Activated CD8-positive, alpha-beta memory T cell treated with anti-CD3 and anti-CD28 coated beads for 36 hours (primary cell): ENCODE data around the gene PSORS1C1. TPM values are rescaled to one million over a fixed set of nuclear protein-coding genes. Genes with fewer than 3 reads are reported as not detected.
"Not testable (repeated sequence)": the region's sequence is repeated elsewhere in the genome, so short reads cannot be mapped to it uniquely, and the experiment has no call there.

ENCODE experiments used
- CTCF ChIA-PET: fragments of 350-600 bp; sonication (Branson Sonifier 250); formaldehyde crosslinking; loops from one replicate; lab custom pipeline; 2021; ENCODE audit warnings: antibody characterized with exemption; lab: Charles Lee
- POLR2A ChIA-PET: fragments of 350-600 bp; sonication (Branson Sonifier 250); formaldehyde crosslinking; loops from one replicate; lab custom pipeline; 2021; ENCODE audit warnings: antibody characterized with exemption; lab: Charles Lee
- total RNA-seq, 2 experiments: library from RNA; stranded (reverse); gene quantifications; one replicate each; pipeline ENCODE4 v1.2.3, GENCODE V29; 2021

PSORS1C1 gene
- total RNA-seq, 2 experiments from 2014 or later, result not detected

DNA sequence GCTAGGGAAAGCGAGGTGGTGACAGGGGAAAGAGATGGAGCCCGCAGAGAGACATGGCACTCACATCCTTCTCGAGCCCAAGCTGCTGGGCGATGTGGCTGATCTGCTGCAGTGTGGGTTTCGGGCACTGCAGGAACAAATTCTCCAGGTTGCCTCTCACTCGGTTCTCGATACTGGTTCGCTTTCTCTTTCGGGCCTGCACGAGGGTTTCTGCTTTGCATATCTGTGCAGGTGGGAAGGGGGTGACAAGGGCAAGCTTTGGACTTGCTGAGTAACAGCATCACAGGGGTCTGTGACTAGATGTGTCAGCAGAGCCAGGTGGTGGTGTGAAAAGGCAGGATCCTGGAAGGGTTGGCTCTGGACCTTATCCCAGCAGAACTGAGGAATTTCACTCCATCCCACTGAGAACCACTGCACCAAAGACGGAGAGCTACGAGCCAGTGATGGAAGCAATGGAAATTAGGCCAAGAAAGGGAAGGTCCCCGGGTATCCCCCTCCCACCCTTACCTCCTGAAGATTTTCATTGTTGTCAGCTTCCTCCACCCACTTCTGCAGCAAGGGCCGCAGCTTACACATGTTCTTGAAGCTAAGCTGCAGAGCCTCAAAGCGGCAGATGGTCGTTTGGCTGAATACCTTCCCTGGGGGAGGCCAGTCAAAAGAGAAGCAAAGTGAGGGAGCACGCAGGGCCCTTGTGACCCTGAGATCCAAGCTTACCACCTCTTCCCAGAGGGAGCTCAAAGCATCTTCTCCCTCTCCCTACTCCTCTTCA is 50.6 kb downstream of the PSORS1C1 start:
- CTCF ChIA-PET, result not testable (repeated sequence)
- POLR2A ChIA-PET, result interaction anchor here (0.7 kb wide), 1 partner anchor 10 kb away, joined by 3 read pairs; no protein-coding TSS in a partner anchor

DNA sequence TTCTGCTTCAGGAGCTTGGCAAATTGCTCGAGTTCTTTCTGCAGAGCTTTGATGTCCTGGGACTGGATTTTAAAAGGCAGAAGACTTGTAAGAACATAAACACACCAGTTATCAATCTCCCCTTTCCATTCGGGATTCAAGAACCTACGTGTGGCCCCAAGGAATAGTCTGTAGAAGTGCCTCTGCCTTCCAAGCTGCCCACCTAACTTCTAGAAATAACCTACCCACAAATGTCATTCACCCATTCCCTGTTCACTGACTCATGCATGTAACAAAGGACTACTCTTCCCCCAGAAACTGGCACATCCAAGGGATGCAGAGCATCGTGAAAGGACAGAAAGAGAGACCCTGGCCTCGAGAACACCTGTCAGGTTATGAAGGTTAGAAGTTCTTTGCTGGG is 51.4 kb downstream of the PSORS1C1 start:
- ChIA-PET CTCF (interaction anchor here (0.9 kb wide), 1 partner anchor 201 kb away, joined by 3 read pairs; no protein-coding TSS in a partner anchor), POLR2A (interaction anchor here (0.7 kb wide), 1 partner anchor 9 kb away, joined by 3 read pairs; no protein-coding TSS in a partner anchor)

DNA sequence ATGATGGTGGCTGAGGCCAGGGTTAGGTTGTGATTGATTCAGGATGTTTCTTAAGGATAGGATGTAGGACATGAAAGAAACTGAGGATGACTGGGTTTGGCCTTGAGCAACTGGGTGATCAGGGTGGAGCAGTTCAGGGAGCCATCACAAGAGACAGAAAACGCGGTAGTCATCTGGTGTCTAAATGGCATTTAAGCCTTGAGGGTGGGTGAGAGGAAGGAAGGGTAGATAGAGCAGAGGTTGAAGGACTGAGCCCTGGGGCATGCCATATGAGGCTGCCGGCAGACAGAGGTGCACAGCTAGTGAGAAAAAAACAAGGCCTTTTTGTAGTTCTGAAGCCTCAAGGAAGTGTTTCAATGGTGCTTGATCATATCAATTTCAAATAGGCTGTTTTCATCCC is 54.0 kb downstream of the PSORS1C1 start:
- CTCF ChIA-PET, result interaction anchor here (0.8 to 1.6 kb wide), 2 partner anchors 11 to 22 kb away, joined by 3 to 4 read pairs; partner anchors contain the start of genes CCHCR1 and TCF19
- POLR2A ChIA-PET, result no interaction called here

DNA sequence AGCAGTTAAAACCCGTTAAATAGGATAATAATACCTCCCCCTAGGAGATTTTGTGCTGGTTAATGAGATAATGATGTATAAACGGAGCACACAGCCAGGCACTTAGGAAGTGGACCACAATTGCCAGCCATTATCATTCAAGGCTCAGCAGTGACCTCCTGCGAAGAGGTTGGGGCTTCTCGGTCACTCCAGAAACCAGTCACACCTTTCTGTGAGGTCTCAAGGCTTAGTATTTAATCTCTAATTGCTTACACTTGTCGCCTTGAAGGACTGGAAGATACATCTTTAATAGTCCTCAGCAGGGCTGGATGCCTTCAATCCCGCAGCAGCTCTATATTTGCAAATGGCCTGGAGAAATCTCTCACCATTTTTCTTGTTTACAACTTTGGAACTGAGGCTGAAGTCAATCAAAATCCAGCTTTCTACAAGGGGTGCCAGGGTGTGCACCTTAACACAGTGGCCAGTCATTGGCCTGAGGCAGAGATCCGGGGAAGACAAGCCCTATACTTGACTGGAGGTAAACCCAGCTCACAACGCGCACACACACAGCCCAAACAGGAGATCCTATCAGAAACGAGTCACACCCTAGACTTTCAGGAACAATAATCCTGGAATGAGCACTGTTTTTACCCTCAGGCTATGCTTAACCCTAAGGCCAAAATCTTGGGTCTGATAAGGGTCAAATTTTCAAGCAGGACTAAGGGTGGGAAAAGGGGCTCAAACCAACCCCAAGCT is 54.7 kb downstream of the PSORS1C1 start:
- CTCF ChIA-PET, result interaction anchor here (0.8 to 1.6 kb wide), 2 partner anchors 11 to 22 kb away, joined by 3 to 4 read pairs; partner anchors contain the start of genes CCHCR1 and TCF19
- POLR2A ChIA-PET, result no interaction called here

DNA sequence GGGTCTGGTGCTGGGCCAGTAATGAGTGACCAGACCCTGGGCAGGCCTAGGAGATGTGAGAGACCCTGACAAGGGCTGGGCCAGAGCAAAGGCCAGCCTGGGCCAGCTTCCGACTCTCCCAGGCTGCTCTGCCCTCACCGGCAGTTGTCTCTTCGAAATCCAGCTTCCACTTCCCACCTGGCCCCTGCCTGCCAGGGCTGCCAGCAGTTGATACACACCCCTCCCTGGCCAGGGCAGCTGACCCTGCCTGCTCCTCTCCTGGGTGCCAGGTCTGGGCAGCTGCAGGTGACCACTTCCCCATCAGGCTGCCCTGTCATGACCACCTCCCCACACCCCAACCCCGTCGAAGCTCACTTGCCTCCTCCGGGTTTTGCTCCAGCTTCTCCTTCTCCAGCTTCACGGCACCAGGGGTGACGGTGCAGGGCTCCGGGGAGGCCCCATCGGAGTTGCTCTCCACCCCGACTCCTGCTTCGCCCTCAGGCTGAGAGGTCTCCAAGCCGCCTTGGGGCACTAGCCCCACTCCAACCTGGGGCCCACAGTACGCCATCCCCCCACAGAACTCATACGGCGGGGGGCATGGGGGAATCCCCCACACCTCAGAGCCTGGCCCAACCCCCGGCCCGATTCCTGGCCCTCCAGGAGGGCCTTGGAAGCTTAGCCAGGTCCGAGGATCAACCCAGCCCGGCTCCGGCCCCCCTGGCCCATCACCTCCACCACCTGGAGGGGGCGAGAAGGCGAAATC is 55.4 kb downstream of the PSORS1C1 start:
- POLR2A ChIA-PET, result not testable (repeated sequence)
- CTCF ChIA-PET, result interaction anchor here (1.6 kb wide), 1 partner anchor 12 kb away, joined by 4 read pairs; the partner anchor contains the start of genes CCHCR1 and TCF19

DNA sequence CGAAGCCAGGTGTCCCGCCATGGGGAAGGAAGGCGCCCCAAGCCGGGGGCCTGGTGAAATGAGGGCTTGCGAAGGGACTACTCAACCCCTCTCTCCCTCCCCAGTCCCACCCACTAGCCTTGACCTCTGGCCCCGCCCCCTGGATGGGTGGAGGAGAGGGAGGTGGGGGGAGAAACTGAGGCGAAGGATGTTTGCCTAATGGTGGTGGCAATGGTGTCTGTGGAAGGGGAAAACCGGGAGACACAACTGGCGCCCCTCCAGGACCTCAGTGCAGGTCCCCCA is 55.9 kb downstream of the PSORS1C1 start, which contains the start of gene POU5F1:
Gene POU5F1 (minus strand): TSS at position 83 of the 282 bp plus-strand sequence. CDS start 62 bp downstream, at position 21.
- ChIA-PET CTCF (no interaction called here), POLR2A (no interaction called here)

DNA sequence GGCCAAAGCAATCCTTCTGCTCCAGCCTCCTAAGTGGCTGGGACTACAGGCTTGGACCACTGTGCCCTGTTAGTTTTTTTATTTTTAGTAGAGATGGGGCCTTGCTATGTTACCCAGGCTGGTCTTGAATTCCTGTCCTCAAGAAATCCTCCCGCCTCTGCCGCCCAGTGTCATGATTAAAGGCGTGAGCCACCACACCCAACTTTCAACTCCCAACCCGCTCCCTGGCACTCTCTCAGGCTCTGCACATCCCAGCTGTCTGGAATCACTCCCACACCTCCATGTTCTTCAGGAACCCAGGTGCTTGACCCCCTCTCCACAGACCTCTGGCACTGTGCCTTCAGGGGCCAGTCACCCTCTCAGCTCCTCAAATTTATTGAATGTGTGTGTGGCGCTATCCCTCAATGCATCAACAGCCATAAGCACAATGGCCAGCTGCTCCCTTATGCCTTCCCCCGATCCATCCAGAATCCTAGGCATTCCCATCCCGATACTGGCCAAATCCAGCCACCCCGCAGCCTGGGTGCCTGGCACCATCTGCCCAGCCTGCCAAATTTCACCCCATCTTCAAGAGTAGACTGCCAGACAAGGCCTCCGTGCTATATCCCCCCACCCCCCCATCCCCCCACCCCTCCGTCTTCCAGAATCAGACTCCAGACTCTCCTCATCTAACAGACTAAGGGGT is 56.5 kb downstream of the PSORS1C1 start:
- CTCF ChIA-PET, result no interaction called here
- POLR2A ChIA-PET, result no interaction called here

DNA sequence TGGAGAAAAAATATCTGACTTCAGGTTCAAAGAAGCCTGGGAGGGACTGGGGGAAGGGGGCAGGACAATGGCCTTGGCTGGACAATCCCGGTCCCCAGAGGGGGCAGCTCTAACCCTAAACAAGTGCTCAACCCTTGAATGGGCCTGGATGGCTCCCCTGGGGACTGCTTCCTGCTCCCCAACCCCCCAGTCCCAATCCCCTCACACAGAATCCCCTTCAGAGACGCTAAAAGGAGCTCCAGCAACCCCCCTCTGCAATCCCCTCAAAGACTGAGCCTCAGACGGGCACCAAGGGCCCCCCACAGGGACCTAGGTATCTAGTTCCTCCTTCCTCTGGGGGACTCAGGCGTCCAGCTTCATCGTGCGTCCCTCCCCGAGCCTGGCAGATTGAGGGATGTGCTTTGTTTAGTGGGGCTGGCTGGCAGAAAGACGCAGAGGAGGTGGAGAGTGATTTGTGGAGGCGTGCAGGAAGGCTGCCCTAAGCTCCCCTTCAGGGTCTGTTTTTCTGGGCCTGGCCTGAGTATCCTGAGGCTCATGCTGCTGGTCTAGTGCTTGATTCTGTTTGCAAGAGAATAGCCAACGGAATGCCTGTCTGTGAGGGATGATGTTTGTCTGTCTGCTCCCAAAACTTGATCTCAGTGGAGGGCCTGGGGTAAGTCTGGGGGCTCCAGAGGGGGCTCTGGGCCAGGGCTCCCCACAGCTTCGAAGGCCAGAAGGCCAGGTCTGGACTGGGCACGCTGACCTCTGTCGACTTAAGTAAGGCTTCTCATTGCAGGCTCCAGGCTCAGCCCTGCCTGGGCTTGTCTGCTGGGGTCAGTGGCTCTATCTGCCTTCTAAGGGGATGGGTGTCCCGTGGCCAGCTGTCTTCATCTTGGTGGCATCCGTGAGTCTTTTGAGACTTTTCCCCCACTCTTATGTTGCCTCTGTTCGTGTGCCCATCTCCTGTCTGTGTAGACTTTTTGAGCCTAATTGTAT is 57.6 kb downstream of the PSORS1C1 start:
- ChIA-PET CTCF (no interaction called here), POLR2A (no interaction called here)

DNA sequence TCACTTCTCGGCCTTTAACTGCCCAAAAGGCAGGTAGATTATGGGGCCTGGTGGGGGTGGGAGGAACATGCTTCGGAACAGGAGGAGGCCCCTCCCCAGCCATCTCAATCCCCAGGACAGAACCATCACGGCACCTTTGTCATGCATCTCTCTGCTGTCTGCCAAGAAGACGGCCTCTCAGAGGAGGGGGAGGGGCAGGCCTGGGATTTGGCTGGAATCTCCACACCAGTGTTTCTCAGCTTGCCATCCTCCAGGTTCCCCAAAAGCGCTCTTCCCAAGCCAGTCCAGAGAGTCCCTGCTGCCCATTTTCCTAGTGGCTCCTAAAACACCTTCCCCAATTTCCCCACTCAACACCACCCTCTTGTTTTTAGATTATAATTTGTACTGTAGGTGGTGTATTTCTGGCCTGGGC is 58.4 kb downstream of the PSORS1C1 start:
- ChIA-PET POLR2A (no interaction called here), CTCF (no interaction called here)

DNA sequence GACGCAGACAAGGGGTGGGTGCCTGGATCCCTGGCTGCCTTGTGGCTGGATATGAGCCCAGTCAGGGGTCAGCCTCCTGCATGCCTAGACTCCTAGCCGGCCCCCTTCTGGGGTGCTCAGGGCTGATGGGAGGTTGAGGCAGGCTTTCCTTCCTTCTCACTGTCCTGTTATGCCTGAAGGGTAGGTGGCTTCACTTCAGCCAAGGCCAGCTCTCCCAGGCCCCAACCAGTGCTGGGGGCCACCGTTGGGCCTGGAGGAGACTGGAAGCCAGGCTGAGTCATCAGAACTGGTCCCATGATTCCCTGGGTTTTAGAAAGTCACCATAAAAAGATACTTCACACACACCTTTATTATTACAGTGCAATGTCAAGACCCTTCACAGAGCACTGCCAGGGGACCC is 58.8 kb downstream of the PSORS1C1 start:
- POLR2A ChIA-PET, result no interaction called here
- CTCF ChIA-PET, result no interaction called here

DNA sequence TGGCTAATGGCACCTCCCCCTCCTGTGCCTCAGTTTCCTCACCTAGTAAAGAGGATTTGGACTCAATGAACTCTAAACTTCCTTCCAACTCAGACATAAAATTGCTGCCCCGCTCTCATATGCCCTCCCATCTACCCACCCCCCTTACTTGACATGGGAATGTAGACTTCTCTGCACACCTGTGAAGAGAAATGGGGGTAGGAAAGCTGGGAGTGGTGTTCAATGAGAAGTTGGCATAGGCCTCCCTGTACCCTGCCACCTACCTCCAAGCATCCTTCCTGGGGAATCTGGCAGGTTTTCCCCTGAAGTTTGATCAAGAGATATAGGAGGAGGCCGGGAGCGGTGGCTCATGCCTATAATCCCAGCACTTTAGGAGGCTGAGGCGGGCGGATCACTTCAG is 59.8 kb downstream of the PSORS1C1 start:
- ChIA-PET CTCF (no interaction called here), POLR2A (no interaction called here)

DNA sequence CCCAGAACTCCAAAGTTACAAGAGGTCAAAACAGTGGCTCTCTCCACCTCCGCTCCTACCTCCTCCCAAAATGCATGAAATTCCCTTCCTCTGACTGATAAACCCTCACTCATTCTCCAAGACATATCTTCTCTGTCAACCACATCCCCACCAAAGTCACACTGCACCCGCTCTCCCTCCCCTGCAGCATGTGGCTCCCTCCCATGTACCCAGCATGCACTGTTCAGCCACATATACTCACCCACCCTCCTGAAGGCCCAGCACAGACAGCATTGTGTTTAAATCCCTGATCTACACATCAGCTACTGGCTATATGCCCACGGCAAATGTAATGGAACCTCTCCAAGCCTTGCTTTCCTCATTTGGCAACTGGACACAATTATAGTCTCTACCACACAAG is 61.4 kb downstream of the PSORS1C1 start:
- POLR2A ChIA-PET, result no interaction called here

DNA sequence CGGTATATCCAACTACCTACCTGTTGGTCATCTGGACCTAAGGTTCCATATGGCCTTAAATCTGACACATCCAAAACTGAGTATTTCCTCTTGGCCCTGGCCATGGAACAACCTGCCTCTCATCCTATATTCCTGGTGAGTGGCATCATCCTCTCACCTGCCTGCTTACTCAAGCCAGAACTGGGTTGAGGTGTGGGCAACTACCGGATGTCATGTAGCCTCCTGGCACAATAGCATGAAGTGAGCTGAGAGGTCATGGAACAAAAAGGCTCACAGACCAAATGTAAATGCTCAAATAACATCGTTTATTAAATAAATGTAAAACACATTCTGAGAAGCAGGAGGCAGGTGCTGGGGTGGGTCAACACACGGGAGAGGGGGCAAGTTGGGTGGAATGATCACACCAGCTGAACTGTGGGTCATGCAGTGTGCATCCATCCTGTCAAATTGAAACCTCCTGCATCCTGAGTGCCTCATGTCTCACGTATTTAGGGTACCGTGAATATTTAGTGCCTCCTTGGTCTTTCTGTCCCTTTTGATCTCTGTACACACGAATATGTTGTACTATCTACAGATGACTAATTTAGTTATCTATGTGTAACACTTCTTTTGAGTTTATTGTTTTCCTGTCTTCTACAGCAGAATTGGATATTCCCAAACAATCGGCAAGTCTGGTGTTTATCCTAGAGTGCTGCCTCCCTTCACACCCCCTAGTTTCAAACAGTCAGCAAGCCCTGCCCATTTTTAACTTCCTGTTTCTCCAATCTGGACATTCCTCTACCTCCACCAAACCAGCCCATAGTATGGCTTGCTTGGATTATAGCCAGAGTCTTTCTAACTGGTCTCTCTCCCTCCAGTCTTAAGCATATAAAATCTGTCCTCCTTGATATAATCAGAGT is 63.8 kb downstream of the PSORS1C1 start:
- ChIA-PET CTCF (no interaction called here), POLR2A (no interaction called here)

More for the DNA sequence above, 61.4 kb downstream of the PSORS1C1 start:
- CTCF ChIA-PET, result no interaction called here

DNA sequence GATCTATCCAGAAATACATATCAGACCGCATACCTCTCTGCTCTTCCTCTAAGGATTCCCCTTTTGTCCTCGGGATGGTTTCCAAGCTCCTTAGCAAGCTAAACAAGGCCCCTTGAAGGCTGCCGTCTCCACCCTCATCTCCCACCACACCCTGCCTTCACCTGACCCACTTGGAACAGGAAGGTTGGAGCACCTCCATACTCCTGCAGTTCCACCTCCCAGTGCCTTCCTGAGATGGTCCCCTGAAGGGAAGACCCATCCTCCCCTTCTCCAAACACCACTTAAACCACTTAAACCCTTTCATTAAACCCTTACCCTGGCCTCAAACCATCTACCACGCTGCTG is 64.4 kb downstream of the PSORS1C1 start:
- CTCF ChIA-PET, result no interaction called here
- POLR2A ChIA-PET, result no interaction called here

DNA sequence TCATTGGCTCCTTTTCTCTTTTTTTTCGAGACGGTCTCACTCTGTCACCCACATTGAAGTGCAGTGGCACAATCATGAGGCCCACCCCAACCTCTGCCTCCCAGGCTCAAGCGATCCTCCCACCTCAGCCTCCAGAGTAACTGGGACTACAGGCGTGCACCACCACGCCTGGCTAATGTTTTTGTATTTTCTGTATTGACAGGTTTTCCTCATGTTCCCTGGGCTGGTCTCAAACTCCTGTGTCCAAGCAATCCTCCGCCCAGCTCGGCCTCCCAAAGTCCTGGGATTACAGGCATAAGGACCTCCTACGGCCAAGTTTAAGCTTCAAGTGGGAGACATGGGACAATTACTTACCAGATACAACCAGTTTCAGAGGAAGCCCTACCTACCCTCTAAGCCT is 65.3 kb downstream of the PSORS1C1 start:
- CTCF ChIA-PET, result no interaction called here

DNA sequence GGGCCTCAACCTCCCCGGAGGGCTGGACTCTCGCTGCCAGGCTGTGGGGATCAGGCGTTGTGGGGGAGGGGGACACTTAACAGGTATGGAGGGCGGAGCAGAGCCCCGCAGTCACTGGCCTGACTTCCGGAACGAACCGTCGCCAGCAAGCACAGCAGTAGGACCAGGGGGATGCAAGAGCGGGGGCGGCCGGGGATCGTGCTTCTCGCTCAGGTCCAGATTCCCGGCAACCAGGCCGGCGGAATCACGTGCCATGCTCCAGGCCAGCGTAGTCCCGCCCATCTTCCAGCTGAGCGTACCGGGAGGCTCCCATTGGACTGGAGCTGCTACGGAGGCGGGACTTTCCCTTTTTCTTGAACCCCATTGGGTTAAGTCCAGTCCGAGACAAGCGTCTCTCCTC is 65.9 kb downstream of the PSORS1C1 start:
- POLR2A ChIA-PET, result no interaction called here

More for the DNA sequence above, 65.3 kb downstream of the PSORS1C1 start:
- POLR2A ChIA-PET, result interaction anchor here (0.6 kb wide), 1 partner anchor 49 kb away, joined by 7 read pairs; no protein-coding TSS in a partner anchor

DNA sequence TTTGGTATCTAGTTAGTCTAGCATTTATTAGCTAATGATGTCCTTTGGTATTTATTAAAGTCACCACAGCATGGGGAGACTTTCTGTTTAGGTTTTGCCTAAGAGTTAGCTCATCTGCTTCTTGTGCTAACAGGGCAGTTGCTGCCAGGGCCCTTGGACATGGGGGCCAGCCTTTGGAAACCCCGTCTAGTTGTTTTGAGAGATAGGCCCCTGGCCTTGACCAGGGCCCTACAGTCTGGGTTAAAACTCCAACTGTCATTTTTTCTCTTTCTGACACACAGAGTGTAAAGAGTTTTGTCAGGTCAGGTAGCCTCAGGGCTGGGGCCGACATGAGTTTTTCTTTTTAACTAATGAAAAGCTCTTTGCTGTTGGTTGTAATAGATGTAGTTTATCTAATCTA is 68.7 kb downstream of the PSORS1C1 start:
- POLR2A ChIA-PET, result interaction anchor here (0.6 kb wide), 1 partner anchor 440 kb away, joined by 9 read pairs; no protein-coding TSS in a partner anchor
- CTCF ChIA-PET, result not testable (repeated sequence)

More for the DNA sequence above, 65.9 kb downstream of the PSORS1C1 start:
- CTCF ChIA-PET, result no interaction called here
